Measurements from ENCODE around the gene ORM2. TPM values are rescaled to one million over a fixed set of nuclear protein-coding genes. Genes with fewer than 3 reads are reported as not detected.

ORM2 gene
- polyA plus RNA-seq, 3 donors = not detected

DNA sequence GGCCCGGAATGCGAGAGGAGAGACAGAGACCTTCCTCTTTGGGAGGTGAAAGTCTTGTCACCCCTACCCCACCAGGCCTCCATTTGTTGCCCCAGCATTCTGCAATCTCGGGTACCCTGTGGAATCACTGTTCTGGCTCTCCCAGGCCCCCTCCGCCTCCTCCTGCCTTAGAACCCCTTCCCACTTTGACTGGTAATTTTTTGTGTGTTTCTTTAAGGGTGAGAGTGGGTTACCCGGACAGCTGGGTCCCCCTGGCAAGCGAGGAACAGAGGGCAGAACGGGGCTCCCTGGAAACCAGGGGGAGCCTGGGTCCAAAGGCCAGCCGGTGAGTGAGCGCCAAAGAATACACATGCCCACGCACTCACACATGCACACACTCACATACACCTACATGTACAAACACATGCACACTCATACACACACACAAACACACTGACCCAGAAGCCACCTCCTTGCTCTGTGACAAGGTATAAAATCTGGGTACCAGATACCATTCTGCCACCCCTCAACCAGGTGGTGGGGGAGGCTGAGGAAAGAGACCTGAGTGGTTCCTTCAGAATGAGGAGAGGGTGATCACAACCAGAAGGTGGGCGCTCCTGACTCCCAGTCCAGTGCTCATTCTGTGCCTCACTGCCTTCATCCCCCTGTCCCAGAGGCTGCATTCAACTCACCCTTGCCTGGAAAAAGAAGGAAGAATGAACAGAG is 37.6 kb upstream of the ORM2 start:
- no peak for DNase-seq

- DNase-seq = no peak
Measured at GRCh38 chr9:114294664-114295063, 35.0 kb upstream of the ORM2 start.

DNA sequence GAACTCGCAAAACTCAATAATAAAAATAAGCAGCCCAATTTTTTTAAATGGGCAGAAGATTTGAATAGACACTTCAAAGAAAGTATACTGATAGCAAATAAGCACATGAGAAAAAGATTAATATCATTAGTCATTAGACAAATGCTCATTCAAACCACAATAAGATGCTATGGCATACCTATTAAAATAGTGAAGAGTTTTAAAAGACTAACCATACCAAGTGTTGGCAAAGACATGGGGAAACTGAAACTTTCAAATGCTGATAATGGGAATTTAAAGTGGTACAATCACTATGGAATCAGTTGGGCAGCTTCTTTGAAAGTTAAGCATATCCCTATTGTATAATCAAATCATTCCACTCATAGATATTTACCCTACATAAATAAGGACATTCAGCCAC is 33.3 kb upstream of the ORM2 start:
- DNase-seq = no peak

- no peak for DNase-seq
Measured at GRCh38 chr9:114299286-114300152, 30.1 kb upstream of the ORM2 start.

DNA sequence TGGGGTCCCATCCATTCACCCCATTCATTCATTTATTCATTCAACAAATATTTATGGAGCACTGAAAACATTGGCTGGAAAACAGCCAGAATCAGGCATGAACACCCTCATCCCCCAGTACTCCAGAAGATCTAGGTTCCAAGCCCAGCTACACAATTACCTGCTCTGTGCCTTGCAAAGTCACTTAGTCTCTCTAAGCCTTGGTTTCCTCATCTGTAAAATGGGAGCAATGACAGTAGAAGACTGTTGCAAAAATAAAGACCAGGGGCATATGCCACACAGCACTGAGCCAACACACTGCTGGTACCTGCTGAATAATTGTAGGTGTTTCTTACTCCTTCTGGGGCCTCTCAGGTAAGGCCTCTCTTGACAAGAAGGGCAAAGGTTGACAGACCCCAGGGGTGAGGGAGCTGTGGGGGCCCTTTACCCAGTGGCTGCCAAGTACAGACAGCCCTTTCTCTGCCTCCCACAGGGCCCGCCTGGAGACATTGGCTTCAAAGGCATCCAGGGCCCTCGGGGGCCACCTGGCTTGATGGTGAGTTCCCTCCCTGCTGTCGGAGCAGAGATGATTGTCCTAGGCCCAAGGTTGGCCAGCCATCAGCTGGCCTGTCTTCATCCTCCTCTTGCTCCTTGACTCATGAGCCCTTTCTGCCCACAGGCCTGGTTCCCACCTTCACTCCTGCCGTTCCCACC is 29.4 kb upstream of the ORM2 start:
- DNase-seq = no peak

DNA sequence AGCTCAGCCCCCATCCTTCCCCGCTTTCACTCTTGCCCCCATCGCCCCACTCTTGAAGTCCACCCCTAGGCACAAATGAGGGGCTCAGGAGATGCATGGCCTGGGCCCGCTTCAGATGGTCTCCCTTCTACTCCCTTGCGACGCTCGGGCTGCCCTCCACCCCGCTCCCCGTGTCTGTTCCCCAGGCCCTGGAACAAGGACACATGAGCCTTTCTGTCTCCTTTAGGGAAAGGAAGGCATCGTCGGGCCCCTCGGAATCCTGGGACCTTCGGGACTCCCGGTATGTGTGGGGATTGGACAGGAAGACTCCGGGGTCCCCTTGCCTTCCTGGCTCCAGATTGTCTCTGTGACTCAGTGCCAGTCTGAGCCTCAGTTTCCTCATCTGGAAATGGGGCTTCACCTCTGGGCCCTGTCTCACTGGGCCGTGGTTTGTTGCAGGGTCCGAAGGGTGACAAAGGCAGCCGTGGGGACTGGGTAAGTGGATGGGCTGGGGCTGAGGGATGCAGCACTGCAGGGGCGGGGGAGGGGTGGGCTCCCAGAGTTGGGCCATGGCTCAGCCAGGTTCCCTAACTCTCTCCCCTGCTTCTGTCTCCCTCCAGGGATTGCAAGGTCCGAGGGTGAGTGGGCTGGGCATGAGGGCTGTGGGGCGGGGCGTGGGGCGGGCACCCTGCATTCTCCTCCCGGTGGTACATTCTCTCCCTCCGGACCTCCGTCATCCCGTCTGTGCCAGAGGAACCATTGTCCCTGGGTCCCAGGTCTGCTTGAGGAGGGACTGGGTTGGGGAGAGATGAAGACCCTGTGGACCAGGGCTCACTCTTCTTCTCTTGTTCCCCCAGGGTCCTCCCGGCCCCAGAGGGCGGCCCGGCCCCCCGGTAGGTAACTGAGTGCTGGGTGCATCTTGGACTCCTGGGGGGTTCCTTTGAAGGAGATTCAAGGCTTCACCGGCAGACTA is 28.5 kb upstream of the ORM2 start:
- no peak for DNase-seq

- no peak for DNase-seq
Measured at GRCh38 chr9:114301798-114302565, 27.7 kb upstream of the ORM2 start.

DNA sequence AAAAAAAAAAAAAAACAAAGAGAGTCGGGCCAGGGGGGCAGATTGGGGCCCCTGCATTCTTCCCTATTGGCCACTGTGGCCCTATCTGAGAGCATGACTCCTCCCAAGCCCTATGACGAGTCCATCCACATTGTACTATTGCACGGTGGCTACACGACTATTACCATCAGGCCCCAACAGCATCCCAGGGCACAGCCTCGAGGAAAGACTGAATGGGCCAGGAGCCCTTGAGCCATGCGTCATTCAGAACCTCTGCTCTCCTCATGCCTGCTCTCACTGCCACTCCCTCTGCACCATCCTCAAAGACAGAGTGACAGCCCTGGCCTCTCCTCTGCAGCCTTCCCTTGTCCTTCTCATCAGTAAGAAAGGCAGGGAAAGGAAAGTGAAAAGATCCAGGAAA is 26.9 kb upstream of the ORM2 start:
- DNase-seq = no peak

DNA sequence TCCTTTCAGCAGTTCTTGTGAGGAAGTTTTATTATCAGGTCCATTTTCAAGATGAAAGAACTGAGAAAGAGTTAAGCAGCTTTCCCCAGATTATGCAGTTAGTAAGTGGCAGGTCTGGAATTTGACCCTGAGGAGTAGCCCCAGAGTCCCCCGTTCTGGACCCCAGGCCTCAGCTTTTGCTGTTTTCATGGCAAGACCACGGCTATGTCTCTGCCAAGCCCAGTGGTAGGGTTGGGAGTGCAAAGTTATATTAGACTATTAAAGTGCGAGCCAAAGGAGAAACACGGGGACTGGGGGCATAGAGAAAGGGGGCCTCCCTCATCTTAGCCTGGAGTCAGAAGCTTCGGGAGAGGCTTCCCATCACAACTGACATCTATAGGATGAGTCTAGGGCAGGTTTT is 26.1 kb upstream of the ORM2 start:
- DNase-seq = no peak

DNA sequence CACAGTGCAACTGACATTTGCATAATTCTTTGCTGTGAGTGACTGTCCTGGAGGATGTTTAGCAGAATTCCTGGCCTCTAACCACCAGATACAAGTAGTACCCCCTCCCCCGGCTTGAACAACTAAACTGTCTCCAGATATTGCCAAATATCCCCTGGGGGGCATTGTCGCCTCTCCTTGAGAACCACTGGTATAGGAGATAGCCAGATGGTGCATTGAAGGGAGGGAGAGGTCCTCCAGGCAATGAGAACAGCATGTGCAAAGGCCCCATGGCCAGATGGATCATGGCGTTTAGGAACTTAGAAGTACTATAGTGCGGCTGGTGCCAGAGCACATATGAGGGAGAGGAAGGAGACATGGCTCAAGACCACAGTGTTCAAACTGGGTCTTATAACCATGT is 25.7 kb upstream of the ORM2 start:
- DNase-seq = no peak

GRCh38 chr9:114304416-114305188 is 25.1 kb upstream of the ORM2 start:
- DNase-seq = no peak

- no peak for DNase-seq
Measured at GRCh38 chr9:114307899-114308267, 21.8 kb upstream of the ORM2 start.

- DNase-seq = no peak
Measured at GRCh38 chr9:114308361-114308950, 21.2 kb upstream of the ORM2 start.

GRCh38 chr9:114309096-114309495 is 20.6 kb upstream of the ORM2 start:
- DNase-seq = no peak

- no peak for DNase-seq
Measured at GRCh38 chr9:114310471-114311450, 18.9 kb upstream of the ORM2 start.

- DNase-seq = no peak
Measured at GRCh38 chr9:114311571-114312512, 17.8 kb upstream of the ORM2 start.

DNA sequence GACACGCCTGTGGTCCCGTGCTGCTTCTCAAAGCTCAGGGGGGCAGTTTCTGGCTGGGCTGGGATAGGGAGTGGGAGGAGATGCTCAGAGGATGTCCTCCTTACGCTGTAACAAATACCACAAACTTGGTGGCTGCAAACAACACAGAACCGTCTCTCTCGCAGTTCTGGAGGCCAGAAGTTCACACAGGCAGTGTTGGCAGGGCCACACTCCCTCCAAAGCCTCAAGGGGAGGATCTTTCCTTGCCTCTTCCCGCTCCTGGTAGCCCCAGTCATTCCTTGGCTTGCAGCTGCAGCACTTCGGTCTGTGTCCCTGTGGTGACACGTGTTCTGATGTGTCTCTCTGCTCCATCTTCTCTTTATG is 17.2 kb upstream of the ORM2 start:
- DNase-seq = no peak
